A549 (cell line): ENCODE results near the gene RNU6-9. TPM values are rescaled to one million over a fixed set of nuclear protein-coding genes. Genes with fewer than 3 reads are reported as not detected.

Source experiments
- ATAC-seq, 2 experiments: fragments of 200-7000 bp in 1 of 2; fragments of >200 bp in 1 of 2; cut with Nextera tagmentation in 1 of 2; cut with Tn5 transposase in 1 of 2; 3 replicates each; pipeline versions ENCODE4 v1.8.0 to v1.9.1; 2018 to 2020; ENCODE audit warnings: mild to moderate bottlenecking in 1 of 2, moderate library complexity in 1 of 2
- CTCF ChIA-PET: fragments of 300-600 bp; sonication (Branson Sonifier 250); formaldehyde crosslinking; extraction: SDS; loops from one replicate; lab custom pipeline; 2021; ENCODE audit warnings: antibody characterized with exemption, inconsistent platforms; lab: Yijun Ruan, JAX
- POLR2A ChIA-PET: fragments of 350-600 bp; formaldehyde crosslinking; extraction: SDS; loops from one replicate; lab custom pipeline; 2021; ENCODE audit warnings: antibody characterized with exemption, inconsistent platforms; lab: Yijun Ruan, JAX
- DNase-seq, 2 experiments: peaks; one replicate each; pipeline versions ENCODE4 v3.0.0 to v3.0.0-alpha.2; 2011 to 2016; ENCODE audit warnings: low read depth in 1 of 2, low spot score in 1 of 2
- FAIRE-seq: peaks from 2 replicates; lab custom pipeline; 2011; peaks lifted over from hg19 to GRCh38; lab: Jason Lieb, UNC
- H3K27ac ChIP-seq, 2 experiments: fragments of >200 bp; sonication (Bioruptor Twin); formaldehyde crosslinking; 3 replicates each; pipeline ENCODE4 v1.5.1; 2016 to 2017
- H3K4me1 ChIP-seq: fragments of >200 bp; sonication (Bioruptor Twin); formaldehyde crosslinking; 3 replicates; pipeline ENCODE4 v1.6.1; 2016
- H3K4me2 ChIP-seq: fragments of >200 bp; sonication (Bioruptor Twin); formaldehyde crosslinking; 3 replicates; pipeline ENCODE4 v1.6.1; 2016
- H3K4me3 ChIP-seq: fragments of >200 bp; sonication (Bioruptor Twin); formaldehyde crosslinking; 3 replicates; pipeline ENCODE4 v1.5.1; 2016
- H3K9me3 ChIP-seq: fragments of >200 bp; sonication (Bioruptor Twin); formaldehyde crosslinking; 3 replicates; pipeline ENCODE4 v1.6.1; 2016
- CBX8 ChIP-seq: fragments of 200-600 bp; sonication (generic); IDR thresholded peaks from 2 replicates; pipeline ENCODE4 v1.6.1; 2016
- ELK1 ChIP-seq: fragments of 150-350 bp; IDR thresholded peaks from 2 replicates; pipeline ENCODE4 v1.6.1; 2014; ENCODE audit warnings: low read depth, mild to moderate bottlenecking, low read length
- ESRRA ChIP-seq: fragments of 150-350 bp; IDR thresholded peaks from 2 replicates; pipeline ENCODE4 v1.6.1; 2014; ENCODE audit warnings: mild to moderate bottlenecking, low read length, borderline replicate concordance
- FOSB ChIP-seq: fragments of 250-450 bp; sonication (Bioruptor Pico); IDR thresholded peaks from 2 replicates; pipeline ENCODE4 v1.5.0; 2020; ENCODE audit warnings: mild to moderate bottlenecking, moderate library complexity
- HEYL ChIP-seq: fragments of 250-450 bp; sonication (Bioruptor Pico); IDR thresholded peaks from 2 replicates; pipeline ENCODE4 v1.8.0; 2021; ENCODE audit warnings: mild to moderate bottlenecking, moderate library complexity
- HMGXB4 ChIP-seq: fragments of 250-450 bp; sonication (Bioruptor Pico); IDR thresholded peaks from 2 replicates; pipeline ENCODE4 v1.5.0; 2021; ENCODE audit warnings: mild to moderate bottlenecking, moderate library complexity, borderline replicate concordance
- KDM1A ChIP-seq: fragments of 200-600 bp; sonication (generic); IDR thresholded peaks from 2 replicates; pipeline ENCODE4 v1.6.1; 2016; ENCODE audit warnings: low read depth, mild to moderate bottlenecking
- NFE2L2 ChIP-seq: fragments of 150-350 bp; conservative IDR thresholded peaks from 2 replicates; pipeline ENCODE4 v1.6.1; 2014; ENCODE audit warnings: low read length
- NPAS2 ChIP-seq: fragments of 250-450 bp; sonication (Bioruptor Pico); IDR thresholded peaks from 2 replicates; pipeline ENCODE4 v1.8.0; 2022; ENCODE audit warnings: mild to moderate bottlenecking, moderate library complexity, borderline replicate concordance
- NR3C1 ChIP-seq: fragments of >200 bp; sonication (Bioruptor Twin); formaldehyde crosslinking; IDR thresholded peaks from 3 replicates; pipeline ENCODE4 v1.6.1; 2017
- RNF2 ChIP-seq: fragments of 200-600 bp; sonication (generic); IDR thresholded peaks from 2 replicates; pipeline ENCODE4 v1.6.1; 2016; ENCODE audit warnings: low read depth, mild to moderate bottlenecking, antibody characterized with exemption, moderate library complexity, borderline replicate concordance
- SREBF2 ChIP-seq: fragments of 450-650 bp; IDR thresholded peaks from 2 replicates; pipeline ENCODE4 v1.6.1; 2014; ENCODE audit warnings: mild to moderate bottlenecking, moderate library complexity
- ZFP36 ChIP-seq: fragments of 450-650 bp; IDR thresholded peaks from 2 replicates; pipeline ENCODE4 v1.6.1; 2014; ENCODE audit warnings: borderline replicate concordance; ENCODE audit not compliant: partially characterized antibody
- WGBS: methylation state at CpG from one replicate; pipeline ENCODE4 v1.1.6; 2017; ENCODE audit errors: missing lambda C conversion rate; 5-methylcytosine and 5-hydroxymethylcytosine counted together
- polyA plus RNA-seq, 4 experiments: library from polyadenylated mRNA; depleted of rRNA in 3 of 4; stranded (reverse); fragments of >200 nt; fragmentation: RNase III in 1 of 4; extraction: RNeasy Plus Mini Kit Qiagen cat#74134 plus additional on column Dnase treatment in 1 of 4; gene quantifications; 2 replicates in 3 of 4; 3 replicates in 1 of 4; pipeline ENCODE4 v1.2.3, GENCODE V29; 2011 to 2017

The RNU6-9 gene
- polyA plus RNA-seq, 2 of the 4 experiments (the other 2 are of a cell fraction) = not detected

- H3K27ac ChIP-seq = no peak overlapping the region; a peak in 1 of 6 replicates
- H3K9me3 ChIP-seq = no peaks in the 10 kb centered on the region
- TF ChIP-seq NFE2L2 = no peak
- TF ChIP-seq NPAS2 (CRISPR knock-in tag) = no peak
- no peak for TF ChIP-seq ELK1
- ATAC-seq (no peak), DNase-seq (no peak), FAIRE-seq (no peak)
- H3K4me1 ChIP-seq = peaks cover 5% of the 10 kb centered on the region; the same call in 1 of the 3 replicates
- H3K4me3 ChIP-seq = no peak overlapping the region
- H3K4me2 ChIP-seq = no peak overlapping the region
- ChIA-PET POLR2A (interaction anchor here (0.6 kb wide), 1 partner anchor 149 kb away, joined by 5 read pairs; no protein-coding TSS in a partner anchor), CTCF (interaction anchor here (0.7 to 1.0 kb wide), 2 partner anchors 45 to 70 kb away, joined by 3 read pairs; no protein-coding TSS in a partner anchor)
- WGBS = 91% methylated on average over 14 of the region's 27 CpGs
These were observed 8.2 kb downstream of the RNU6-9 start for GRCh38 chr19:901216-902092.

GRCh38 chr19:902093-902370 is 8.7 kb downstream of the RNU6-9 start:
- H3K4me2 ChIP-seq = no peak overlapping the region
- 90% methylated on average over 2 of the region's 7 CpGs for WGBS
- no peak for FAIRE-seq
- H3K4me3 ChIP-seq = no peak overlapping the region
- no peak for TF ChIP-seq ESRRA
- no peak for TF ChIP-seq HEYL (CRISPR knock-in tag)
- TF ChIP-seq NR3C1 = no peak
- no peak overlapping the region for H3K27ac ChIP-seq
- peaks cover 5% of the 10 kb centered on the region; the same call in 1 of the 3 replicates for H3K4me1 ChIP-seq
- DNase-seq = no peak
- POLR2A ChIA-PET = no interaction called here
- no peak for ATAC-seq
- CTCF ChIA-PET = interaction anchor here (1.0 kb wide), 1 partner anchor 46 kb away, joined by 3 read pairs; no protein-coding TSS in a partner anchor
- no peaks in the 10 kb centered on the region for H3K9me3 ChIP-seq

GRCh38 chr19:902446-903226 is 9.4 kb downstream of the RNU6-9 start:
- no peak overlapping the region for H3K4me2 ChIP-seq
- CTCF ChIA-PET = interaction anchor here (1.2 kb wide), 1 partner anchor 18 kb away, joined by 4 read pairs; no protein-coding TSS in a partner anchor
- ATAC-seq = no peak
- H3K27ac ChIP-seq = no peak overlapping the region
- POLR2A ChIA-PET = no interaction called here
- H3K4me1 ChIP-seq = peaks cover 5% of the 10 kb centered on the region; the same call in 1 of the 3 replicates
- no peak for DNase-seq
- no peak for TF ChIP-seq SREBF2
- TF ChIP-seq HMGXB4 (CRISPR knock-in tag) = no peak
- no peak for TF ChIP-seq CBX8
- no peak for TF ChIP-seq RNF2
- TF ChIP-seq FOSB (CRISPR knock-in tag) = no peak
- 0 out of 2 replicates have a peak, but pooled peaks have one; percentile 24 for TF ChIP-seq KDM1A
- TF ChIP-seq ZFP36 = peak; percentile 48
- 87% methylated on average over 14 of the region's 14 CpGs for WGBS
- H3K4me3 ChIP-seq = no peak overlapping the region
- FAIRE-seq = no peak
- no peaks in the 10 kb centered on the region for H3K9me3 ChIP-seq
